T-cell (primary cell): ENCODE results near the gene STMN3. TPM values are rescaled to one million over a fixed set of nuclear protein-coding genes. Genes with fewer than 3 reads are reported as not detected.

ENCODE experiments used
- ATAC-seq, 4 experiments: fragments of 200-7000 bp in 3 of 4; fragments of 150-1000 bp in 1 of 4; cut with Tn5 transposase; replicated peaks in 1 of 4; 1 replicate in 3 of 4; 2 replicates in 1 of 4; pipeline ENCODE4 v1.10.0; 2021; ENCODE audit warnings: moderate library complexity in 3 of 4, mild to moderate bottlenecking in 2 of 4, moderate number of reproducible peaks in 1 of 4
- CTCF ChIA-PET, 2 donors: fragments of 300-600 bp; sonication (Branson Sonifier 250); formaldehyde crosslinking; loops; one replicate each; lab custom pipeline; 2022; ENCODE audit warnings: antibody characterized with exemption in 2 of 2; lab: Charles Lee
- POLR2A ChIA-PET, 2 donors: fragments of 300-600 bp; sonication (Branson Sonifier 250); formaldehyde crosslinking; loops; one replicate each; lab custom pipeline; 2022; ENCODE audit warnings: antibody characterized with exemption in 2 of 2; lab: Charles Lee
- DNase-seq, 35 experiments: peaks; one replicate each; pipeline versions ENCODE4 v3.0.0 to v3.0.0-alpha.2; 2013 to 2023
- H3K27ac ChIP-seq: one replicate; pipeline ENCODE4 v1.5.1; 2013; ENCODE audit warnings: low read length
- H3K27me3 ChIP-seq, 2 experiments: replicated peaks in 1 of 2; 1 replicate in 1 of 2; 2 replicates in 1 of 2; pipeline versions ENCODE4 v1.6.1 to v1.7.0; 2013; ENCODE audit warnings: low read length in 1 of 2, mixed read lengths in 1 of 2; ENCODE audit not compliant: control insufficient read depth in 2 of 2, insufficient read depth in 2 of 2; ENCODE audit errors: extremely low read depth in 1 of 2
- H3K36me3 ChIP-seq, 2 donors: 1 replicate in 1 of 2; 2 replicates in 1 of 2; pipeline versions ENCODE4 v1.6.1 to v1.7.0; 2013; ENCODE audit warnings: low read length in 1 of 2; ENCODE audit not compliant: control insufficient read depth in 2 of 2, insufficient read depth in 1 of 2; ENCODE audit errors: extremely low read depth in 1 of 2
- H3K4me1 ChIP-seq, 2 experiments: 1 replicate in 1 of 2; 2 replicates in 1 of 2; pipeline versions ENCODE4 v1.6.1 to v1.7.0; 2013; ENCODE audit warnings: low read length in 2 of 2, mixed read lengths in 1 of 2; ENCODE audit not compliant: insufficient read depth in 2 of 2, control insufficient read depth in 1 of 2; ENCODE audit errors: extremely low read depth in 1 of 2
- H3K4me3 ChIP-seq, 2 donors: 1 replicate in 1 of 2; 2 replicates in 1 of 2; pipeline versions ENCODE4 v1.5.1 to v1.7.0; 2013; ENCODE audit warnings: mild to moderate bottlenecking in 2 of 2, low read length in 1 of 2, moderate library complexity in 1 of 2; ENCODE audit not compliant: control insufficient read depth in 1 of 2; ENCODE audit errors: extremely low read depth in 1 of 2
- H3K9me3 ChIP-seq: 2 replicates; pipeline ENCODE4 v1.7.0; 2013
- H3K27ac Mint-ChIP-seq, 2 donors: one replicate each; pipeline ENCODE4 v1.8.0; 2020 to 2021; ENCODE audit warnings: mild to moderate bottlenecking in 2 of 2, mixed read lengths in 2 of 2
- H3K27me3 Mint-ChIP-seq, 2 donors: one replicate each; pipeline ENCODE4 v1.8.0; 2021 to 2022; ENCODE audit warnings: mixed read lengths in 2 of 2
- H3K36me3 Mint-ChIP-seq: one replicate; pipeline ENCODE4 v1.8.0; 2021; ENCODE audit warnings: mixed read lengths
- H3K4me1 Mint-ChIP-seq, 3 donors: one replicate each; pipeline ENCODE4 v1.8.0; 2020 to 2022; ENCODE audit warnings: mixed read lengths in 3 of 3, mild to moderate bottlenecking in 1 of 3
- H3K4me3 Mint-ChIP-seq, 3 donors: one replicate each; pipeline ENCODE4 v1.8.0; 2020 to 2022; ENCODE audit warnings: mild to moderate bottlenecking in 3 of 3, mixed read lengths in 3 of 3, moderate library complexity in 3 of 3
- H3K9me3 Mint-ChIP-seq, 3 donors: one replicate each; pipeline ENCODE4 v1.8.0; 2020 to 2022; ENCODE audit warnings: mixed read lengths in 3 of 3
- WGBS: methylation state at CpG from one replicate; pipeline ENCODE4 v1.1.5; 2013; ENCODE audit warnings: missing lambda C conversion rate; ENCODE audit not compliant: insufficient coverage; 5-methylcytosine and 5-hydroxymethylcytosine counted together
- total RNA-seq, 35 experiments: library from RNA in 6 of 35; stranded (reverse) in 6 of 35; fragments of 120-200 nt in 1 of 35; gene quantifications; one replicate each; pipeline versions ENCODE4 v1.2.1 to v1.2.4 and lab custom pipeline; 2013 to 2026

STMN3 gene
- total RNA-seq (100 to 1,000 TPM in 3 of 5 donors, 10 to 100 TPM in 2; 92.9 to 121 (median 107) TPM), total RNA-seq (lab: John Stamatoyannopoulos, UW) (5.9 to 134 (median 83.1) reads per million in 29 experiments)
- 80.0 TPM for total RNA-seq (2013)

- H3K4me1 ChIP-seq: peaks cover 13 to 57% of the 10 kb centered on the region in 2 experiments
- peak within 1 kb of the TSS; percentile 38 for H3K27ac ChIP-seq
- no peaks in the 10 kb centered on the region for H3K9me3 ChIP-seq
- peak in 33 of 35 experiments; percentile 26 to 77 (median 55) for DNase-seq
- H3K27me3 ChIP-seq: peaks cover 0 to 5% of the 10 kb centered on the region in 2 experiments
- ATAC-seq: peak; percentile 43 to 53 (median 50)
- WGBS: under 1% methylated on average over 43 of the region's 73 CpGs
- H3K9me3 Mint-ChIP-seq: no peaks in the 10 kb centered on the region
- H3K36me3 ChIP-seq: peaks cover 0 to 3% of the 10 kb centered on the region in 2 donors
- no peaks in the 10 kb centered on the region for H3K27me3 Mint-ChIP-seq
- peak within 1 kb of the TSS; percentile 69 to 74 for H3K4me3 ChIP-seq
- peaks cover 27 to 34% (median 32%) of the 10 kb centered on the region in 3 donors for H3K4me1 Mint-ChIP-seq
- peak within 1 kb of the TSS; percentile 80 to 83 for H3K27ac Mint-ChIP-seq
- ChIA-PET CTCF (interaction anchor here in 1 of 2 donors (1.1 kb wide), 1 partner anchor 12 kb away, joined by 8 read pairs; no protein-coding TSS in a partner anchor), POLR2A (no interaction called here)
- no peaks in the 10 kb centered on the region for H3K36me3 Mint-ChIP-seq
- peak within 1 kb of the TSS; percentile 74 to 96 (median 78) for H3K4me3 Mint-ChIP-seq
Measured at GRCh38 chr20:63653041-63653973, at the start of gene STMN3. Gene STMN3 (minus strand): TSS chr20:63653424. CDS start chr20:63653345, 79 bp downstream.

GRCh38 chr20:63702036-63702665 lies 48.9 kb upstream of the STMN3 start:
- 97% methylated on average over 13 of the region's 16 CpGs for WGBS
- H3K27ac Mint-ChIP-seq: no peak overlapping the region
- H3K36me3 Mint-ChIP-seq: peaks cover 9% of the 10 kb centered on the region
- H3K9me3 Mint-ChIP-seq: no peaks in the 10 kb centered on the region
- no peak overlapping the region for H3K4me3 ChIP-seq
- H3K9me3 ChIP-seq: no peaks in the 10 kb centered on the region
- no peak overlapping the region for H3K27ac ChIP-seq
- peaks cover 0 to 68% of the 10 kb centered on the region in 2 experiments for H3K4me1 ChIP-seq
- H3K4me1 Mint-ChIP-seq: peaks cover 9 to 41% (median 15%) of the 10 kb centered on the region in 3 donors
- H3K4me3 Mint-ChIP-seq: no peak overlapping the region
- H3K27me3 Mint-ChIP-seq: no peaks in the 10 kb centered on the region
- no peaks in the 10 kb centered on the region for H3K27me3 ChIP-seq
- DNase-seq: peak in 1 of 35 experiments; percentile 0
- POLR2A ChIA-PET: no interaction called here
- H3K36me3 ChIP-seq: peaks cover 20 to 30% of the 10 kb centered on the region in 2 donors
- CTCF ChIA-PET: no interaction called here
- ATAC-seq: no peak

- ATAC-seq: no peak
- Mint-ChIP-seq H3K4me3 (no peak overlapping the region), H3K27ac (peak overlapping the region in 1 of 2 donors; percentile 36), H3K9me3 (no peaks in the 10 kb centered on the region), H3K36me3 (peaks cover 5% of the 10 kb centered on the region), H3K4me1 (peaks cover 3 to 37% (median 11%) of the 10 kb centered on the region in 3 donors), H3K27me3 (no peaks in the 10 kb centered on the region)
- no peaks in the 10 kb centered on the region for H3K9me3 ChIP-seq
- no peaks in the 10 kb centered on the region for H3K27me3 ChIP-seq
- ChIA-PET POLR2A (no interaction called here), CTCF (no interaction called here)
- peak in 1 of 35 experiments; percentile 0 for DNase-seq
- peaks cover 20 to 30% of the 10 kb centered on the region in 2 donors for H3K36me3 ChIP-seq
- WGBS: 51% methylated on average over 9 of the region's 14 CpGs
- no peak overlapping the region for H3K27ac ChIP-seq
- H3K4me1 ChIP-seq: peaks cover 1 to 68% of the 10 kb centered on the region in 2 experiments
- H3K4me3 ChIP-seq: no peak overlapping the region
Measured at GRCh38 chr20:63701329-63702035, 48.3 kb upstream of the STMN3 start.

GRCh38 chr20:63701051-63701328 lies 47.8 kb upstream of the STMN3 start:
- peaks cover 5% of the 10 kb centered on the region for H3K36me3 Mint-ChIP-seq
- H3K27ac Mint-ChIP-seq: peak overlapping the region in 1 of 2 donors; percentile 36
- Histone ChIP-seq H3K4me1 (peaks cover 2 to 68% of the 10 kb centered on the region in 2 experiments), H3K9me3 (no peaks in the 10 kb centered on the region), H3K4me3 (no peak overlapping the region), H3K27ac (no peak overlapping the region), H3K27me3 (no peaks in the 10 kb centered on the region), H3K36me3 (peaks cover 20 to 26% of the 10 kb centered on the region in 2 donors)
- ChIA-PET CTCF (no interaction called here), POLR2A (no interaction called here)
- no peak overlapping the region for H3K4me3 Mint-ChIP-seq
- ATAC-seq: no peak
- no peak for DNase-seq
- peaks cover 0 to 37% (median 12%) of the 10 kb centered on the region in 3 donors for H3K4me1 Mint-ChIP-seq
- no peaks in the 10 kb centered on the region for H3K9me3 Mint-ChIP-seq
- 60% methylated on average over 1 of the region's 5 CpGs for WGBS
- no peaks in the 10 kb centered on the region for H3K27me3 Mint-ChIP-seq

- DNase-seq (no peak), ATAC-seq (no peak)
- no peaks in the 10 kb centered on the region for H3K9me3 ChIP-seq
- no peak overlapping the region for H3K27ac Mint-ChIP-seq
- no peaks in the 10 kb centered on the region for H3K27me3 Mint-ChIP-seq
- H3K9me3 Mint-ChIP-seq: no peaks in the 10 kb centered on the region
- H3K36me3 Mint-ChIP-seq: peaks cover 5% of the 10 kb centered on the region
- WGBS: 95% methylated on average over 32 of the region's 43 CpGs
- H3K4me1 Mint-ChIP-seq: peaks cover 0 to 39% (median 13%) of the 10 kb centered on the region in 3 donors
- H3K27me3 ChIP-seq: no peaks in the 10 kb centered on the region
- no peak overlapping the region for H3K4me3 Mint-ChIP-seq
- CTCF ChIA-PET: no interaction called here
- POLR2A ChIA-PET: no interaction called here
- H3K4me3 ChIP-seq: no peak overlapping the region
- peaks cover 20 to 23% of the 10 kb centered on the region in 2 donors for H3K36me3 ChIP-seq
- H3K4me1 ChIP-seq: peaks cover 2 to 68% of the 10 kb centered on the region in 2 experiments
- no peak overlapping the region for H3K27ac ChIP-seq
Measured at GRCh38 chr20:63700199-63701050, 47.2 kb upstream of the STMN3 start.
